EH (cell line): ENCODE results near the gene GFI1.
A peak's percentile ranks its signal among the peaks of the same experiment; 100 is the strongest.
"Not testable (repeated sequence)": the region's sequence is repeated elsewhere in the genome, so short reads cannot be mapped to it uniquely, and the experiment has no call there.

Experiments
- DNase-seq: peaks from one replicate; pipeline ENCODE4 v3.0.0-alpha.2; 2015; ENCODE audit warnings: low read depth

Gene GFI1

GRCh38 chr1:92465256-92465647 is 21.5 kb downstream of the GFI1 start:
- no peak for DNase-seq

GRCh38 chr1:92464588-92465255 is 22.0 kb downstream of the GFI1 start:
- DNase-seq, result no peak

- DNase-seq, result no peak
These were observed 25.2 kb downstream of the GFI1 start for GRCh38 chr1:92461364-92462097.

- no peak for DNase-seq
These were observed 26.8 kb downstream of the GFI1 start for GRCh38 chr1:92459871-92460320.

GRCh38 chr1:92458146-92458545 is 28.6 kb downstream of the GFI1 start:
- no peak for DNase-seq

GRCh38 chr1:92447976-92448375 is 38.7 kb downstream of the GFI1 start:
- no peak for DNase-seq

- peak; percentile 37 for DNase-seq
These were observed 39.6 kb downstream of the GFI1 start for GRCh38 chr1:92447033-92447681.

GRCh38 chr1:92446546-92446945 is 40.2 kb downstream of the GFI1 start:
- peak; percentile 47 for DNase-seq

GRCh38 chr1:92445865-92446264 is 40.9 kb downstream of the GFI1 start:
- DNase-seq, result no peak

GRCh38 chr1:92444351-92444750 is 42.4 kb downstream of the GFI1 start:
- DNase-seq, result peak; percentile 41

GRCh38 chr1:92443893-92444292 is 42.8 kb downstream of the GFI1 start:
- no peak for DNase-seq

- DNase-seq, result no peak
These were observed 44.4 kb downstream of the GFI1 start for GRCh38 chr1:92442351-92442750.

- no peak for DNase-seq
These were observed 44.9 kb downstream of the GFI1 start for GRCh38 chr1:92441697-92442342.

GRCh38 chr1:92441316-92441696 is 45.4 kb downstream of the GFI1 start:
- no peak for DNase-seq

GRCh38 chr1:92439291-92439690 is 47.4 kb downstream of the GFI1 start:
- no peak for DNase-seq

- not testable (repeated sequence) for DNase-seq
These were observed 52.2 kb downstream of the GFI1 start for GRCh38 chr1:92434572-92434971.

GRCh38 chr1:92430030-92430429 is 56.7 kb downstream of the GFI1 start:
- DNase-seq, result no peak

- DNase-seq, result no peak
These were observed 61.1 kb downstream of the GFI1 start for GRCh38 chr1:92425617-92426016.
